Astrocyte of the spinal cord (primary cell): ENCODE measurements around the gene ENPP3.
A peak's percentile ranks its signal among the peaks of the same experiment; 100 is the strongest.
"Not testable (repeated sequence)": the region's sequence is repeated elsewhere in the genome, so short reads cannot be mapped to it uniquely, and the experiment has no call there.

ENCODE experiments used
- DNase-seq: peaks from one replicate; pipeline ENCODE4 v3.0.0; 2011; ENCODE audit warnings: low read depth, low spot score
- H3K4me3 ChIP-seq: 2 replicates; pipeline ENCODE4 v1.5.1; 2011; ENCODE audit warnings: low read depth, mild to moderate bottlenecking, low read length, moderate library complexity
- in situ Hi-C: cut with HindIII; loops from 2 replicates; pipeline ENCODE4 v1.10.0; 2017; ENCODE audit warnings: low sequenced_read_pairs
- TF ChIP-seq, protein P1 (sequence below): IDR thresholded peaks from 2 replicates; pipeline ENCODE4 v1.5.1; 2012; ENCODE audit warnings: low read depth, mild to moderate bottlenecking, low read length, inconsistent platforms

Gene ENPP3

DNA sequence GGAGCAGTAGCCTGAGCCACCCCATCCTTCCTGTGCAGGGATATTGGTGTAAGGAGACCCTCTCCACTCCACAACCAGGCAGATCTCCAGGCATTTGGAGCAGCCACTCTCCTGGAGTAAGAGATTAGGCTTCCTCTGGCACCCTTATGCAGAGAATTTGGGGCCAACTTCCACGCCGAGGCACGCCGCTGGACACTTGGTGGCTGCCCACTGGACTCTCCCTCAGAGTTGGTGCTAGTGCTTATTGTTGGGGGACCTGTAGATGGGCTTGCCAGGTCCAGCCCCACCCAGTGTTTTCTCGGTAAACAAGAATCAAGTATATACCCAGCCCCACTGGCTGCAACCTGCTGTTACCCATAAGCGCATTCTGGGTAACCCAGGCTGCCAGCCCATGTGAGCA is 78.5 kb downstream of the ENPP3 start:
- in situ Hi-C loops, DNase-seq, H3K4me3 ChIP-seq: not testable (repeated sequence)

GRCh38 chr6:131717836-131718542 is 80.9 kb downstream of the ENPP3 start:
- DNase-seq, result no peak
- TF ChIP-seq, protein P1, sequence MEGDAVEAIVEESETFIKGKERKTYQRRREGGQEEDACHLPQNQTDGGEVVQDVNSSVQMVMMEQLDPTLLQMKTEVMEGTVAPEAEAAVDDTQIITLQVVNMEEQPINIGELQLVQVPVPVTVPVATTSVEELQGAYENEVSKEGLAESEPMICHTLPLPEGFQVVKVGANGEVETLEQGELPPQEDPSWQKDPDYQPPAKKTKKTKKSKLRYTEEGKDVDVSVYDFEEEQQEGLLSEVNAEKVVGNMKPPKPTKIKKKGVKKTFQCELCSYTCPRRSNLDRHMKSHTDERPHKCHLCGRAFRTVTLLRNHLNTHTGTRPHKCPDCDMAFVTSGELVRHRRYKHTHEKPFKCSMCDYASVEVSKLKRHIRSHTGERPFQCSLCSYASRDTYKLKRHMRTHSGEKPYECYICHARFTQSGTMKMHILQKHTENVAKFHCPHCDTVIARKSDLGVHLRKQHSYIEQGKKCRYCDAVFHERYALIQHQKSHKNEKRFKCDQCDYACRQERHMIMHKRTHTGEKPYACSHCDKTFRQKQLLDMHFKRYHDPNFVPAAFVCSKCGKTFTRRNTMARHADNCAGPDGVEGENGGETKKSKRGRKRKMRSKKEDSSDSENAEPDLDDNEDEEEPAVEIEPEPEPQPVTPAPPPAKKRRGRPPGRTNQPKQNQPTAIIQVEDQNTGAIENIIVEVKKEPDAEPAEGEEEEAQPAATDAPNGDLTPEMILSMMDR, result no peak
- in situ Hi-C loops, result no loop called here
- H3K4me3 ChIP-seq, result no peak overlapping the region

DNA sequence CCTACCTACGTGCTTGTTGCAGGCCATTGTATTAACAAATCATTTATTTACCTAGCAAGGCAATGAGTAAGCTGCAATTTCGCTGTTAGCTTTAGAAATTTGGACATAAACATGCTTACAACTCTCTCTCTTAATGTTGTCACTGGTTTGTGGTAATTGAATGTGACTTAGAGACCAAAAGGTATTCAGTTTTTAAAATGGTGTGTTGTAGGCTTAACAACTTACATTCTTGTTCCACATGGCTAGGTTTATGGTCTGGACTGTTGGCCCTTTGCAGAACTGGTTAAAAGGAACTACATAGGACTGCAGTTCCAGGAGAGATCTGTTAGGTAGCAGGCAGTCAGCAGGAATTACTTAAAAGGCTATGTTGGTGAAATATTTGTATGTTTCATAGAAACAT is 84.1 kb downstream of the ENPP3 start:
- no peak overlapping the region for H3K4me3 ChIP-seq
- in situ Hi-C loops, result no loop called here
- TF ChIP-seq, protein P1, result no peak
- no peak for DNase-seq

DNA sequence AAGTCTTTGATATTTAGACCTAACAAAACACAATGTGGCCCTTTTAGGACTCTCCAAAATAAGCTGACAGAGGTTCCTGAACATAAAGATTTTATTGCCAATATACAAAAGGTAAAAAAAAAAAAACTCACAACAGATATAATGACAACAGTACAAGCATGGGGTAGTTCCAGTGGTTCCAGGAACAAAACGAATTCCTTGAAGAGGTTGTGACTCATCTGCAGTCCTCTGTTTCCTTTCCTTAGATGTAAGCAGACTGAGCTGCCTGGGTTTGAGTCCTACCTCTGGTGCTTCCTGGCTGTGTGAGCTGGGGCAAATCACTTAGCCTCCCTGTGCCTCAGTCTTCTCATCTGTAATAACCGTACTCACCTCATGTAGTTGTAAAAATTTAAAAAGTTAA is 87.0 kb downstream of the ENPP3 start:
- no peak for DNase-seq
- in situ Hi-C loops, result no loop called here
- TF ChIP-seq, protein P1, result no peak
- no peak overlapping the region for H3K4me3 ChIP-seq

- TF ChIP-seq, protein P1, result no peak
- no peak for DNase-seq
- H3K4me3 ChIP-seq, result no peak overlapping the region
- in situ Hi-C loops, result no loop called here
These were observed 90.4 kb downstream of the ENPP3 start for GRCh38 chr6:131727467-131727866.

DNA sequence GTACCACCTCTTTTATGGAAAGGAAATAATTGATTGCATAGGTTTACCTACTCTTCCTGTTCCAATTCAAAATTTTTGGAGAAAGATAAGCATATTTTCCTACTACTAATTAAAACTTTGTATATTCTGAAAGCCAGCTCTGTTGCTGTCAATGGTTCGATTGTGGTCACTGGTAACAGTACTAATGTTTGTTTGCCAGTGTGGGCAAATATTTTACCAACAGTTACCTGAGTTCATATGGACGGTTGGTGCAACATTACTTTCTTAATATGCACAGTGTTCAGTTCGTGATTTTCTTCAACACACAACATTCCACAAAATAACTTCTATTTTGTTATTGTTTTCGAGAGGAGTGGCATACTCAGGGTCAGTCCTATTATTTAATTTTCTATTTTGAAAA is 90.8 kb downstream of the ENPP3 start:
- TF ChIP-seq, protein P1, result no peak
- in situ Hi-C loops, result no loop called here
- no peak overlapping the region for H3K4me3 ChIP-seq
- no peak for DNase-seq

DNA sequence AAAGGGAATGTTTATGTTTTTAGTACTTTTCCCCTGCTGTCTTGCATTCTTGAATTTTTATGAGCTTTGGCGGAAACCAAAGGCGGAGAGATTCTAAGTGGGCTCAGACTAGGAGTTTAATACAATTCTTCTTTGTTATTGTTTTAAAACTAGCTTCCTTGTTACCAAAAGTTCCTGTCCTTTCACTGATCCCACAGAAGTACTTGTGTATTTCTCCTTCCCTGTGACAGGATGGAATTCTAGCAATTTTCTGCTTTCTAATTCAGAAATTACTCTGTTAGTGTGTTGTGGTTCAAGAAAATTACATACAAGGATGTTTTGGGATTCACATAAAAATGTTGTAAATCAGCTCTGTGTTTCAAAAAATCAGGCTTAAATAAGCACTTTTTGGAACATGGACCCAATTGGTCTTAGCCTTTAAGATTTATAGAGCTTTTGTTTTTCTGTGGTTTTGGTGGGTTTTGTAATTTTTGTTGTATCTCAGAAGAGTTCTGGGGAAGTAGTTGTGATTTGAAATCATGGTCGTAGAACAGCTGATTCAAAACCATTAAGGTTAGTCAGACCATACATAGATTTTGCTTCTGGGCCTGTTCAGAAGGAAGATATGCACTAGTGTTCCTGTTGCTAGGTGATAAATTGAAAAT is 91.3 kb downstream of the ENPP3 start:
- in situ Hi-C loops, result no loop called here
- TF ChIP-seq, protein P1, result no peak
- H3K4me3 ChIP-seq, result no peak overlapping the region
- peak; percentile 84 for DNase-seq
